OCI-LY7 (cell line): Measurements from ENCODE around the gene MRPL22.

Source experiments
- CTCF ChIP-seq: fragments of 200-600 bp; sonication (generic); conservative IDR thresholded peaks from 2 replicates; pipeline ENCODE4 v1.5.1; 2014; ENCODE audit warnings: mild to moderate bottlenecking, antibody characterized with exemption, low read length, moderate library complexity, mixed read lengths
- EZH2phosphoT487 ChIP-seq: fragments of 200-600 bp; sonication (generic); IDR thresholded peaks from 2 replicates; pipeline ENCODE4 v1.6.1; 2018; ENCODE audit warnings: low read depth, borderline replicate concordance, mild to moderate bottlenecking, mixed run types, antibody characterized with exemption, low read length, moderate library complexity, mixed read lengths

- TF ChIP-seq CTCF (no peak), EZH2phosphoT487 (no peak)
These were observed 8.9 kb downstream of the MRPL22 start for GRCh38 chr5:154949781-154950180.
